ENCODE data around the gene ANTXR1.

GRCh38 chr2:68997401-68997800 is 15.6 kb upstream of the ANTXR1 start:
- TF ChIP-seq POLR2A (IDR thresholded peaks at IDR 0.05): no peak
- TF ChIP-seq, protein P1, sequence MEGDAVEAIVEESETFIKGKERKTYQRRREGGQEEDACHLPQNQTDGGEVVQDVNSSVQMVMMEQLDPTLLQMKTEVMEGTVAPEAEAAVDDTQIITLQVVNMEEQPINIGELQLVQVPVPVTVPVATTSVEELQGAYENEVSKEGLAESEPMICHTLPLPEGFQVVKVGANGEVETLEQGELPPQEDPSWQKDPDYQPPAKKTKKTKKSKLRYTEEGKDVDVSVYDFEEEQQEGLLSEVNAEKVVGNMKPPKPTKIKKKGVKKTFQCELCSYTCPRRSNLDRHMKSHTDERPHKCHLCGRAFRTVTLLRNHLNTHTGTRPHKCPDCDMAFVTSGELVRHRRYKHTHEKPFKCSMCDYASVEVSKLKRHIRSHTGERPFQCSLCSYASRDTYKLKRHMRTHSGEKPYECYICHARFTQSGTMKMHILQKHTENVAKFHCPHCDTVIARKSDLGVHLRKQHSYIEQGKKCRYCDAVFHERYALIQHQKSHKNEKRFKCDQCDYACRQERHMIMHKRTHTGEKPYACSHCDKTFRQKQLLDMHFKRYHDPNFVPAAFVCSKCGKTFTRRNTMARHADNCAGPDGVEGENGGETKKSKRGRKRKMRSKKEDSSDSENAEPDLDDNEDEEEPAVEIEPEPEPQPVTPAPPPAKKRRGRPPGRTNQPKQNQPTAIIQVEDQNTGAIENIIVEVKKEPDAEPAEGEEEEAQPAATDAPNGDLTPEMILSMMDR (IDR thresholded peaks at IDR 0.05): no peak

Data from gastroesophageal sphincter (tissue), 3 donors.